HepG2 (cell line): ENCODE results near the gene YAP1. TPM values are rescaled to one million over a fixed set of nuclear protein-coding genes. Genes with fewer than 3 reads are reported as not detected.

Experiments
- GFI1 ChIP-seq: sonication (generic); formaldehyde crosslinking; IDR thresholded peaks from 2 replicates; pipeline ENCODE4 v1.5.0; 2020; ENCODE audit warnings: missing genetic modification reagents, mild to moderate bottlenecking, borderline replicate concordance
- GTF3A ChIP-seq: sonication (generic); formaldehyde crosslinking; conservative IDR thresholded peaks from 2 replicates; pipeline ENCODE4 v1.4.0; 2020; ENCODE audit warnings: mild to moderate bottlenecking, missing genetic modification reagents
- IRF9 ChIP-seq: sonication (generic); formaldehyde crosslinking; IDR thresholded peaks from 2 replicates; pipeline ENCODE4 v1.8.0; 2022; ENCODE audit warnings: missing genetic modification reagents, mild to moderate bottlenecking, borderline replicate concordance
- MAFK ChIP-seq, 2 experiments: IDR thresholded peaks in 1 of 2; conservative IDR thresholded peaks in 1 of 2; 2 replicates each; pipeline ENCODE4 v1.6.1; 2011; ENCODE audit warnings: improper control_type of control experiment in 2 of 2, low read length in 2 of 2
- MNT ChIP-seq: fragments of 450-650 bp; IDR thresholded peaks from 2 replicates; pipeline ENCODE4 v1.6.1; 2016
- NFKBIZ ChIP-seq: IDR thresholded peaks from 2 replicates; pipeline ENCODE4 v1.6.1; 2018; ENCODE audit warnings: missing genetic modification reagents, missing compliant biosample characterization
- NR2C2 ChIP-seq: sonication (generic); formaldehyde crosslinking; IDR thresholded peaks from 2 replicates; pipeline ENCODE4 v1.4.0; 2020; ENCODE audit warnings: missing genetic modification reagents, mild to moderate bottlenecking, moderate library complexity, borderline replicate concordance
- RXRA ChIP-seq: sonication (generic); formaldehyde crosslinking; IDR thresholded peaks from 2 replicates; pipeline ENCODE4 v1.5.1; 2020; ENCODE audit warnings: missing genetic modification reagents
- SCMH1 ChIP-seq: sonication (generic); formaldehyde crosslinking; IDR thresholded peaks from 2 replicates; pipeline ENCODE4 v1.9.0; 2021; ENCODE audit warnings: missing genetic modification reagents, mild to moderate bottlenecking, borderline replicate concordance
- USF2 ChIP-seq, 2 experiments: sonication (generic) in 1 of 2; formaldehyde crosslinking in 1 of 2; IDR thresholded peaks; 2 replicates each; pipeline versions ENCODE4 v1.5.1 to v1.6.1; 2011 to 2020; ENCODE audit warnings: borderline replicate concordance in 1 of 2, low read depth in 1 of 2, low read length in 1 of 2, mild to moderate bottlenecking in 1 of 2, missing genetic modification reagents in 1 of 2, moderate library complexity in 1 of 2
- YEATS2 ChIP-seq: sonication (generic); formaldehyde crosslinking; IDR thresholded peaks from 2 replicates; pipeline ENCODE4 v1.4.0; 2020; ENCODE audit warnings: missing genetic modification reagents, borderline replicate concordance
- ZBTB1 ChIP-seq: sonication (generic); formaldehyde crosslinking; IDR thresholded peaks from 2 replicates; pipeline ENCODE4 v1.4.0; 2020; ENCODE audit warnings: missing genetic modification reagents, borderline replicate concordance
- ZBTB43 ChIP-seq: sonication (generic); formaldehyde crosslinking; conservative IDR thresholded peaks from 2 replicates; pipeline ENCODE4 v1.4.0; 2020; ENCODE audit warnings: missing genetic modification reagents
- ZFYVE20 ChIP-seq: sonication (generic); formaldehyde crosslinking; IDR thresholded peaks from 2 replicates; pipeline ENCODE4 v1.8.0; 2023; ENCODE audit warnings: low read depth, mild to moderate bottlenecking, moderate library complexity, missing genetic modification reagents, borderline replicate concordance
- ZNF17 ChIP-seq: sonication (generic); formaldehyde crosslinking; IDR thresholded peaks from 2 replicates; pipeline ENCODE4 v1.5.0; 2020; ENCODE audit warnings: mild to moderate bottlenecking, missing genetic modification reagents
- ZNF225 ChIP-seq: sonication (generic); formaldehyde crosslinking; IDR thresholded peaks from 2 replicates; pipeline ENCODE4 v1.4.0; 2020; ENCODE audit warnings: mild to moderate bottlenecking, missing genetic modification reagents
- ZNF317 ChIP-seq: sonication (generic); formaldehyde crosslinking; IDR thresholded peaks from 2 replicates; pipeline ENCODE4 v1.5.0; 2020; ENCODE audit warnings: mild to moderate bottlenecking, missing genetic modification reagents
- ZNF34 ChIP-seq: sonication (generic); formaldehyde crosslinking; IDR thresholded peaks from 2 replicates; pipeline ENCODE4 v1.4.0; 2020; ENCODE audit warnings: mild to moderate bottlenecking, missing genetic modification reagents, borderline replicate concordance
- ZNF431 ChIP-seq: sonication (generic); formaldehyde crosslinking; IDR thresholded peaks from 2 replicates; pipeline ENCODE4 v1.9.0; 2022; ENCODE audit warnings: missing genetic modification reagents, low read depth, mild to moderate bottlenecking, borderline replicate concordance
- ZNF607 ChIP-seq: sonication (generic); formaldehyde crosslinking; IDR thresholded peaks from 2 replicates; pipeline ENCODE4 v1.5.1; 2020; ENCODE audit warnings: missing genetic modification reagents, mild to moderate bottlenecking, borderline replicate concordance
- polyA plus RNA-seq, 8 experiments: library from polyadenylated mRNA; depleted of rRNA in 3 of 8; stranded (reverse) in 7 of 8; unstranded in 1 of 8; fragments of >200 nt; fragmentation: Illumina TruSeq in 4 of 8; extraction: Trizol in 4 of 8; gene quantifications; 2 replicates each; pipeline versions ENCODE4 v1.2.1 to v1.2.3, GENCODE V29; 2011 to 2016; ENCODE audit warnings: low read depth in 4 of 8, missing spikeins in 1 of 8, mixed read lengths in 1 of 8; ENCODE audit not compliant: insufficient read depth in 1 of 8
- total RNA-seq, 5 experiments: library from RNA; depleted of rRNA; stranded (reverse); fragments of >200 nt; fragmentation: Illumina TruSeq; extraction: Trizol; gene quantifications; 2 replicates each; pipeline ENCODE4 v1.2.3, GENCODE V29; 2016; ENCODE audit warnings: low read depth in 1 of 5

Gene YAP1
- total and polyA plus RNA-seq, 2 of the 13 experiments (the other 11 are each of a cell fraction or from before 2014, with no cell fraction given): 59.5 to 91.0 TPM

GRCh38 chr11:102119997-102120396 lies 9.8 kb downstream of the YAP1 start (continued):
- TF ChIP-seq YEATS2 (no peak), ZNF34 (no peak), RXRA (CRISPR knock-in tag) (no peak), ZNF431 (CRISPR knock-in tag) (no peak), NR2C2 (CRISPR knock-in tag) (no peak), ZBTB1 (CRISPR knock-in tag) (no peak), NFKBIZ (CRISPR knock-in tag) (no peak), MAFK (conservative IDR thresholded peaks at IDR 0.05 in 1 of 2, IDR thresholded peaks at IDR 0.05 in 1 of 2; ENCODE audit: low read length in 2 of 2) (no peak), ZNF17 (CRISPR knock-in tag) (no peak), ZNF317 (CRISPR knock-in tag) (no peak), SCMH1 (CRISPR knock-in tag) (no peak), USF2 (IDR thresholded peaks at IDR 0.05; ENCODE audit: low read depth, low read length) (no peak), USF2 (CRISPR knock-in tag; IDR thresholded peaks at IDR 0.05; ENCODE audit: borderline replicate concordance) (no peak), IRF9 (CRISPR knock-in tag) (no peak), ZBTB43 (CRISPR knock-in tag) (no peak), GFI1 (CRISPR knock-in tag) (peak; percentile 99), ZNF225 (CRISPR knock-in tag) (no peak), GTF3A (CRISPR knock-in tag) (no peak), MNT (no peak), ZFYVE20 (no peak), ZNF607 (CRISPR knock-in tag) (no peak)
